TTC549 (cell line): ENCODE measurements around the gene PTPRK.

Source experiments
- FAIRE-seq: peaks from 2 replicates; lab custom pipeline; 2012; peaks lifted over from hg19 to GRCh38; lab: Jason Lieb, UNC

Gene PTPRK

DNA sequence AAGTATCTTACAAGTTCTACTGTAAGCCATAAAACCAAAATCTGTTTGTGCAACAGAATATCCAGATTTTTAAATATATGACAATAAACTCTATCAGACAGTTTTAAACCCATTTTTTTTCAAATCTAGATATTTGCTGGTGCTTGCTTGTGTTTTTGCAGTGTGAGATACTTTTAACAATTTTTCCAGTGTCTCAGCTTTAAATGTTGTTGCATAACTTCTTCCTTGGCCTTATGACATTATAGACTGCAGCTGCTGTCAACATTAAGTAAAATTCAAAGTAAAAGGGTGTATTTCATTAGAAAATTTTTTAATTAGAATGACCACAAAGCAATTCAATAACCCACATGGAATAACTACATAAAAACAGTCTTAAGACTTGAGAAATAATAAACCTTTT, 139.5 kb downstream of the PTPRK start:
- no peak for FAIRE-seq

GRCh38 chr6:128379577-128379976, 140.8 kb downstream of the PTPRK start:
- FAIRE-seq = no peak

- no peak for FAIRE-seq
Measured at GRCh38 chr6:128376952-128377503, 143.4 kb downstream of the PTPRK start.

GRCh38 chr6:128371136-128371535, 149.3 kb downstream of the PTPRK start:
- no peak for FAIRE-seq

- no peak for FAIRE-seq
Measured at GRCh38 chr6:128370072-128370471, 150.3 kb downstream of the PTPRK start.

DNA sequence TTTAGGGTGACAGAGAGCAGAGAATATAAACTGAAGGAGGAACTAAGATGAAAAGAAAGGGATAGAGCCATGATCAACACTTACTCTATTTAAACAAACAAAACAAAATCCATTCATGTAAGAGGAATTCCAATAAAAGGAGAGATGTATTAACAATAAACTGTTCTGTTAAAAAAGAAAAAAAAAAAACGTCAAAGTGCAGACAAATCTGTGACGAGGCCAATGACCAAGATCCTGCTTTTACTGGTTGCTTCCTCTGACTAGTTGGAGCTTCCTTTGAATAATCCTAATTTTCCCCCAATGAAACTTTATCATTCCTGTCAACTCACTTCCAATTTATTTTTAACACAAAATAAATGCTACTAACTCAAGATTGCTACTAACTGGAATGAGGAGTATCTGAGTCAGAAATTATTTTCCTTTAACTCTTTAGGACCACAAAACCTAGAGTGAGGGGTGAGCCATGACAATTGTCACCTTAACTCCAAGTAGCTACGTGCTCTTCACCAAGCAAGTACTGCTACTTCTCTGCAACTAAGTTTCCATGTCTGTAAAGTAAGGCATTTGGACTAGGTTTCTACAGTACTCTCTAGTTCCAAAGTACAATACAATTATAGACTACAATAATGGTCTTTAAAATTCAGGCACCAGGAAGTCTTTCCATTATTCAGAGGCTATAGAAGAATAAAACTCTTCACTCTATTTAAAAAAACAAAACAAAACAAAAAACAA, 152.0 kb downstream of the PTPRK start:
- FAIRE-seq = no peak

GRCh38 chr6:128367437-128367836, 153.0 kb downstream of the PTPRK start:
- FAIRE-seq = no peak

GRCh38 chr6:128365520-128366160, 154.8 kb downstream of the PTPRK start:
- no peak for FAIRE-seq

- FAIRE-seq = no peak
Measured at GRCh38 chr6:128364766-128365519, 155.5 kb downstream of the PTPRK start.

- no peak for FAIRE-seq
Measured at GRCh38 chr6:128363020-128363813, 157.2 kb downstream of the PTPRK start.

GRCh38 chr6:128361378-128361777, 159.0 kb downstream of the PTPRK start:
- FAIRE-seq = no peak

GRCh38 chr6:128358244-128358776, 162.1 kb downstream of the PTPRK start:
- no peak for FAIRE-seq

- no peak for FAIRE-seq
Measured at GRCh38 chr6:128357392-128358130, 162.8 kb downstream of the PTPRK start.

DNA sequence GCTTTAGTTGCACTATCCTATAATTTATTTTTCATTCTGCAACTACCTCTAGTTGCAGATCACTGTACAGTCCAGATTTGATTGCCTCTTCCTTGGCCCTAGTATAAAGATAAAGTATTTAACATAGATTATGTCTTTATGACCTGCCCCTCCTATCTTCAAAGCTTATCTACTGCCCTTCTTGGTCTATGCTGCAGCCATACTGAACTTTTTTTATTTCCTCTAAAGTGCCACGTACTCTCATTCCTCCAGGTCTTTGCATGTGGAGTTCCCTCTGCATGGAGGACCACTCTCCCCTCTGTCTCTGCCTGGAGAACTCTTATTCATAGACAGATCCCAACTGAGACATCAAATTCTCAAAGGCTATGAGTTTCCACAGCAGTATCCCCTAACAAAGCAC, 168.0 kb downstream of the PTPRK start:
- FAIRE-seq = no peak

GRCh38 chr6:128351255-128351514, 169.2 kb downstream of the PTPRK start:
- FAIRE-seq = no peak

DNA sequence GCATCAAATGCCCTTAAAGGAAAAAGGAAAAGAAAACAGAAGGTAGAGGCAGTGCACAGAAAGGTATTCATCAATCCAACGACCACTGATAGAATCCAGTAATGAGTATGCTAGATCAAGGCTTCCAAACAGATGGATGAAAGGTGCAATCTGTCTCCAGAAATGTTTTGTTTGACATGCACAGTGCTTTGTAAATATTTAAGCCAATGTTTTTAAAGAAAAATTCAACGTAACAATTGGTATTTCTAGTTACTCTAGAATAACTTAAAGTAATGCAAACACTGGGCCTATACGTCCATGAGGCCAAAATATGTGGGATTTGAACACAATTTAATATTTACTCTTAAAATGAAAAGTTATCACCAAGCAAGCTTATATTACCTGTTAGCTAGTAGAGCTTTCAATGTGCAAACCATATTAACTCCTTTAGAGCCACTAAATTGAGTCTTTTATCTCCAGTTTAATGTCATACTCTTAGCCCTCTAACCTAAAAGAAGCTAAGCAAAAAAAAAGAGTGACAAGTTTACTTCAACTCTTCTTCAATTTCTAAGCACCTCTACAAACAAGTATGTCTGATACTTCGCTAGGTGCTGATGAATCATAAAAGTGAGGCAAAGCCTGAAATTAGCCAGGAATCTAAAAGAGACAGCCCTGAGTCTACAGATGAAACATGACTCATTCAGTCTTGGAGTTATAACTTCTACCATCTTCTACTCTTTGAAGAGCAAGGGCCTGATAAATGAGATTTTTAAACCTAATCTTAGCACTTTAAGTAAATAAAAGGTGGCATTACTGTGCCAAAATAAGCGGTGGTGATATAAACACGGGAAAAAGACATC, 169.8 kb downstream of the PTPRK start:
- no peak for FAIRE-seq

DNA sequence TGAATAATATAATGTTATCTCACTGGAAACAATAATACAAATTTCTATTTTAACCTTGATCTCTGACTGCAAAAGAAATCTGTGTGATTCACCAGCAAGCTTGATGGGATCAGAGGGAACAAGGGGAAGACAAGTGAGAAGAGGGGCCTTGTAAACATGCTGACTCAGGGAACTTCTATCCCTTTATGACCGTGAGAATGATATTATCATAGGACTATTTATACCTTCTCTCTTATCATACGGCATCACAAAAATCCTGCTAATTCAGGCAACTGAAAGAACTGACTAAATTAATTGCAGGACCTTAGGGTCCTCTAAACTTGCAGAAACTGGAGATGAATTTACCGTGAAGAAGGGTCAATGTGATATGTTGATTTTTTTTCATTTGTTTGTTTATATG, 173.3 kb downstream of the PTPRK start:
- FAIRE-seq = no peak

DNA sequence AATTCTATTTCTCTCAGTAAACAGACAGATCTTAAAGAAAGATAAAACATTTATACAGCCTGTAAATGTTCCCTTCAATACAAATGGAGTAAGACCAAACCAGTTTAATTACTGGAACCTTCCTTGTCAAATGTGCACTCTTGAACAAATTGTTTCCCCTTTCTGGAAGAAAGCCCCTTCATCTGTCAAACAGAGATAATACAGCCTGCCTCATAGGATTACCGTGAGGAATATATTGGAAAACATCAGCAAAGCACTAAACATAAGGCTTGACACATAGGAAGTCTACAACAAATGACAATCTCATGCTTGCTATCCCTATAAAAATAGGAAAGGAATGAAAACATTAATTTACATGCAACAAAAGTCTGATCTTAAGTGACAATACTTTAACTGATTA, 173.8 kb downstream of the PTPRK start:
- FAIRE-seq = no peak

DNA sequence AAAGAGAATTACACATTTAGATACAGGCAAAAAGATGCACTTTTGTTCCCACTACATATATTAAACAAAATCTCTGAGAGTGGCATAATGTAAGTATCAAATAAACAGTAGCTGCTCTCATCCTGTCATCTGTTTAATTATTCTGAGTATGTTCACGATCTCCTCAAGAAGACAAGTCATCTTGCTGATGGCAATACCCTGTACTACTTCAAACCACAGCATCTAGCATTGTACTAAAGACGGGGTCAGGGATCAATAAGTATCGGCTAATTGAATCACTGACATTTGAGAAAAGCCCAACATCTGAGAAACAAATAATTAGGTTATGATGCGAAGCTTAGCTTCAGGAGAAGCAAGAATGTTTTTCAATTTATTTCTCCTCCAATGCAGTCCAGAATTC, 175.1 kb downstream of the PTPRK start:
- no peak for FAIRE-seq

GRCh38 chr6:128343706-128344105, 176.7 kb downstream of the PTPRK start:
- FAIRE-seq = no peak
